ENCODE data around the gene EYA2. TPM values are rescaled to one million over a fixed set of nuclear protein-coding genes. Genes with fewer than 3 reads are reported as not detected.

The EYA2 gene
- total RNA-seq, 1 donor from 2014 or later: 0.62 TPM

DNA sequence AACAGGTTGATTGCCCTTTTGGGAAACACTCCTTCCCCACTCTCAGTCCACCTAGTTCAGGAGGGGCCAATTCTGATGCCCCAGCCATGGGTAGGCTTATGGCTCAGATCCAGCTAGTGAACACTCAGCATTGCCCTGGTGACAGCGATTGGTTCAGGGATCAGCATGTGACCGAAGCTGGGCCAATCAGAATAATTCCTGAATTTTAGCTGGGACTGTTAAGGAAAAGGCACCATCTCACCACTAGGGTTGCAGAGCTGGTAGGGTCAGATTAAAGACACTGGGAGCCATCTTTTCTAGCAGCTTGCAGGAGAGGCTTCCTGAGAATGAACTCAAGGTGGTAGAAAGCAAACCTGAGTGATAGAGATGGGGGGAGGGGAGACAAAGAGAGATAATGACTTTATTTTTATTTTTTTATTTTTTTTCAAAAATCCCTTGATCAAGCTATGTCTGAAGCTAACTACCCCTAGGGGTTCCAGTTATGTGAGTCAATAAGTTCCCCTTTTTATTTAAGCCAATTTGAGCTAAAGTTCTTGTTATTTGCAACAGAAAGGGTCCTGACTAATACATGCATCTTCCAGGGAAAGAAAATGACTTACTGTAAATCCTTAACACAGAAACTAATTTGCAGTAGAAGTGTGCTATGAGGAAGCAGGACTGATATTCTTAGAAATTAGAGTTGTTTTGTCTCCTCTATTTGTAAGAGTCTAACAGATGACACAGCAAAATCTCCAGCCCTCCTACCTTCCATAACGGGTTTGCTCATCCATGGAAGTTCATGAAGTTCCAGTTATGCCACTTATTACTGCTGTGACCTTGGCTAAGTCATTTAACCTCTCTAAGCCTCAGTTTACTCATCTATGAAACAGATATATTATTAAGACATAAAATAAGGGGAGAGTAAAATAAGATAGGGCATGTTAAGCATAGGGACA is 44.7 kb downstream of the EYA2 start:
- Mint-ChIP-seq H3K27me3 (peaks cover 13% of the 10 kb centered on the region), H3K4me1 (no peaks in the 10 kb centered on the region), H3K4me3 (no peak overlapping the region), H3K9me3 (no peaks in the 10 kb centered on the region), H3K27ac (no peak overlapping the region), H3K36me3 (ENCODE audit: low read depth) (no peaks in the 10 kb centered on the region)
- ATAC-seq (ENCODE audit: low read depth): no peak
- intact Hi-C loops (cut with micrococcal nuclease): no loop called here
- ChIA-PET CTCF (no interaction called here), POLR2A (no interaction called here)
- no peak for DNase-seq
- TF ChIP-seq, protein P1, sequence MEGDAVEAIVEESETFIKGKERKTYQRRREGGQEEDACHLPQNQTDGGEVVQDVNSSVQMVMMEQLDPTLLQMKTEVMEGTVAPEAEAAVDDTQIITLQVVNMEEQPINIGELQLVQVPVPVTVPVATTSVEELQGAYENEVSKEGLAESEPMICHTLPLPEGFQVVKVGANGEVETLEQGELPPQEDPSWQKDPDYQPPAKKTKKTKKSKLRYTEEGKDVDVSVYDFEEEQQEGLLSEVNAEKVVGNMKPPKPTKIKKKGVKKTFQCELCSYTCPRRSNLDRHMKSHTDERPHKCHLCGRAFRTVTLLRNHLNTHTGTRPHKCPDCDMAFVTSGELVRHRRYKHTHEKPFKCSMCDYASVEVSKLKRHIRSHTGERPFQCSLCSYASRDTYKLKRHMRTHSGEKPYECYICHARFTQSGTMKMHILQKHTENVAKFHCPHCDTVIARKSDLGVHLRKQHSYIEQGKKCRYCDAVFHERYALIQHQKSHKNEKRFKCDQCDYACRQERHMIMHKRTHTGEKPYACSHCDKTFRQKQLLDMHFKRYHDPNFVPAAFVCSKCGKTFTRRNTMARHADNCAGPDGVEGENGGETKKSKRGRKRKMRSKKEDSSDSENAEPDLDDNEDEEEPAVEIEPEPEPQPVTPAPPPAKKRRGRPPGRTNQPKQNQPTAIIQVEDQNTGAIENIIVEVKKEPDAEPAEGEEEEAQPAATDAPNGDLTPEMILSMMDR (IDR thresholded peaks at IDR 0.05): no peak

DNA sequence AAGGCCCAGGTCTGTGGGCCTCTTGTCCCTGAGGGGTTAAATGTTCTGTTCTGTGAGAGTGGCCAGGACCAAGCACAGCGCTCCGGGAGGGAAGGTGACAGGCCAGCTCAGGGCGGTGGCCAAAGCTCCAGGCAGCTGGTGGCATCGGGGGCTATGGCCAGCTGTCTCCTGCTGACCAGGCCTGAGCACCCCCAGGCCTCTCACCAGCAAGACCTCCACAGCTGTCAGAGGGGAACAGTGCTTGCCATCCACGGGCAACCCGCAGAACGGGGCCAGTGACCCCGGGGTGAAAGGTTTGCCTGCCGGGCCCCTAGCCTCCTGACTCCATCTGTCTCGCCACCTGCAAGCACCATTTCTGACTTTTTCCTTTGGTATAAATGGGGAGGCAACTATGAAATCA is 46.0 kb downstream of the EYA2 start:
- POLR2A ChIA-PET: no interaction called here
- no peaks in the 10 kb centered on the region for H3K36me3 Mint-ChIP-seq (ENCODE audit: low read depth)
- ATAC-seq (ENCODE audit: low read depth) (no peak), DNase-seq (no peak)
- CTCF ChIA-PET: no interaction called here
- peaks cover 3% of the 10 kb centered on the region for H3K27me3 Mint-ChIP-seq
- intact Hi-C loops (cut with micrococcal nuclease): no loop called here
- H3K27ac Mint-ChIP-seq: no peak overlapping the region
- TF ChIP-seq, protein P1 (IDR thresholded peaks at IDR 0.05): no peak
- no peaks in the 10 kb centered on the region for H3K9me3 Mint-ChIP-seq
- no peak overlapping the region for H3K4me3 Mint-ChIP-seq
- H3K4me1 Mint-ChIP-seq: no peaks in the 10 kb centered on the region

DNA sequence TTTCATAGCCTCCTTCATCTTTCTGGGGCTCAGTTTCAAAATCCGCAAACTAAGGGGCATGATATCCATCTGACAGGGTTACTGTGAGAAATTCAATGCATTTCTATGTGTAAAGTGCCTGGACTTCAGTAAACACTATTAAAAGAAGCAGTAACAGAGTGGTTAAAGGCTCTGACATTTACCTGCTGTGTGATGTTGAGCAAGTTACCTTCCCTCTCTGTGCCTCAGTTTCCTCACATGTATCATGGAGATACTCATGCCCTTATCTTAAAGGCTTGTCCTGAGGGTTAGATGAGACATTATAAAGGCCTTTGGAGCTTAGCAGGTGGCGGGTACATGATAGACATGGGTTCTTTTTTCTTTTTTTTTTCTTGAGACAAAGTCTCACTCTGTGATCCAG is 46.8 kb downstream of the EYA2 start:
- Mint-ChIP-seq H3K4me1 (no peaks in the 10 kb centered on the region), H3K9me3 (no peaks in the 10 kb centered on the region), H3K4me3 (no peak overlapping the region), H3K27me3 (peaks cover 3% of the 10 kb centered on the region), H3K36me3 (ENCODE audit: low read depth) (no peaks in the 10 kb centered on the region), H3K27ac (no peak overlapping the region)
- ChIA-PET CTCF (no interaction called here), POLR2A (no interaction called here)
- ATAC-seq (ENCODE audit: low read depth) (no peak), DNase-seq (no peak)
- intact Hi-C loops (cut with micrococcal nuclease): no loop called here
- TF ChIP-seq, protein P1 (IDR thresholded peaks at IDR 0.05): no peak

DNA sequence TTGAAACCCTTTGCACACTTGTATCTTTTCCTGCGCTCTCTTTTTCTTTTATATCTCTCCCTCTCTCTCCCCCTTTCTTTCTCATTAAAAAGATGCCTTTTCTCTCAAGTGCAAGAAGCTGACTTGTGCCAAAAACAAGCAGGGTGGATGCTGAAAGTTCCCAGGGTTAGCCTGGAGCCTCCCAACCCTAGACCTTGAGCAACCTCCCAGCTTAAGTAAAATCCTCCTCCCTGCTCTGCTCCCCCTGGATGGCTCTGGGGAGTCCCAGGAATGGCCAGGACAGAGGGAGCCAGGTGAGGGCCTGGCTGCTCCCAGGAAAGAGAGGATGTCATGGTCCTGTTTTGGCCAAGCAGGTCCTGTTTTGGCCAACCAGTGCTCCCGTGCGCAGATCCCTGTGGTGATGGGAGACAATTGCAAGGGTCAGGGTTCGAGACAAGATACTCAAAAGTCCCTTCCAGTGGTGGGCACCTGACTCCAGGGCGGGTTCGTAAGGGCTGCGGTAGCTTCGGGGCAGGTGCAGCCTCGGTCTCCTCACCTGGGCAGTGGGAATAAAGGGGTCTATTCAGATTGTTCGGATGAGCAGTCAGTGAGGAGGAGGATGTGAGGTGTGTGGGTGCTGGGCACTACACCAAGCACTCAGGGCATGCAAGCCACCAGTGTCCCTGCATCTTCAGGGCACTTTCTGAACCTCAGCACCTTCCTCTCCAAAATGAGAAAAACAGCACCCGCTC is 49.4 kb downstream of the EYA2 start:
- POLR2A ChIA-PET: no interaction called here

DNA sequence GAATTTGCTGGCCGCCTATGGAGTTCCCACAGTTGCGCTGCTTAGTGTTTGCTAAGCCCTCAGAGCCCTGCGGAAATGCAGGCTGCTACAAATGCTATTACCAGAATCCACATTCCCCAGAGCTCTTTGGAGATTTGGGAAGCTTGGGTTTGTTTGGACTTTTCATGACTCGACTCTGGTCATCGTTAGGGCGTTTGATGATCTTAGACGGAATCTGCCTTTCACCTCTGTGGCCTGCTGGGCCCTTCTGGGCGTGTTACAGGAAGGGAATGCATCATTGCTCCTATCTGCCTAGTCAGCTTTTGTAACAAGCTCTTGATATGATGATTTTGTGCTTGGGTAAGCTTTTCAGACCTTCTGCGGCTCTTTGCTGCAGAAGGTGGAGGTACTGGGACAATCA is 50.8 kb downstream of the EYA2 start:
- intact Hi-C loops (cut with micrococcal nuclease): no loop called here
- no peaks in the 10 kb centered on the region for H3K27me3 Mint-ChIP-seq
- H3K9me3 Mint-ChIP-seq: no peaks in the 10 kb centered on the region
- ChIA-PET POLR2A (no interaction called here), CTCF (no interaction called here)
- DNase-seq: no peak
- no peak overlapping the region for H3K27ac Mint-ChIP-seq
- no peaks in the 10 kb centered on the region for H3K36me3 Mint-ChIP-seq (ENCODE audit: low read depth)
- H3K4me1 Mint-ChIP-seq: no peaks in the 10 kb centered on the region
- TF ChIP-seq, protein P1 (IDR thresholded peaks at IDR 0.05): no peak
- ATAC-seq (ENCODE audit: low read depth): no peak
- no peak overlapping the region for H3K4me3 Mint-ChIP-seq

More for the DNA sequence above, 49.4 kb downstream of the EYA2 start:
- no peak overlapping the region for H3K27ac Mint-ChIP-seq
- H3K27me3 Mint-ChIP-seq: peaks cover 1% of the 10 kb centered on the region
- intact Hi-C loops (cut with micrococcal nuclease): no loop called here
- no peaks in the 10 kb centered on the region for H3K36me3 Mint-ChIP-seq (ENCODE audit: low read depth)
- DNase-seq: no peak
- ATAC-seq (ENCODE audit: low read depth): no peak
- TF ChIP-seq, protein P1 (IDR thresholded peaks at IDR 0.05): no peak
- CTCF ChIA-PET: no interaction called here
- H3K9me3 Mint-ChIP-seq: no peaks in the 10 kb centered on the region
- no peaks in the 10 kb centered on the region for H3K4me1 Mint-ChIP-seq
- H3K4me3 Mint-ChIP-seq: no peak overlapping the region
